ENCODE measurements around the gene CNTN3.
A peak's percentile ranks its signal among the peaks of the same experiment; 100 is the strongest.

Gene CNTN3

GRCh38 chr3:74602471-74602870 lies 12.0 kb downstream of the CNTN3 start:
- DNase-seq (ENCODE audit: insufficient read length, low spot score), result no peak
- TF ChIP-seq CTCF (IDR thresholded peaks at IDR 0.05; ENCODE audit: insufficient read depth, missing control alignments), result no peak
- no peak for FAIRE-seq

- TF ChIP-seq CTCF (IDR thresholded peaks at IDR 0.05; ENCODE audit: insufficient read depth, missing control alignments), result no peak
- DNase-seq (ENCODE audit: insufficient read length, low spot score) (no peak), FAIRE-seq (no peak)
Observed at GRCh38 chr3:74601793-74602192, 12.7 kb downstream of the CNTN3 start.

GRCh38 chr3:74599564-74599963 lies 14.9 kb downstream of the CNTN3 start:
- TF ChIP-seq CTCF (IDR thresholded peaks at IDR 0.05; ENCODE audit: insufficient read depth, missing control alignments), result no peak
- no peak for DNase-seq (ENCODE audit: insufficient read length, low spot score)
- no peak for FAIRE-seq

DNA sequence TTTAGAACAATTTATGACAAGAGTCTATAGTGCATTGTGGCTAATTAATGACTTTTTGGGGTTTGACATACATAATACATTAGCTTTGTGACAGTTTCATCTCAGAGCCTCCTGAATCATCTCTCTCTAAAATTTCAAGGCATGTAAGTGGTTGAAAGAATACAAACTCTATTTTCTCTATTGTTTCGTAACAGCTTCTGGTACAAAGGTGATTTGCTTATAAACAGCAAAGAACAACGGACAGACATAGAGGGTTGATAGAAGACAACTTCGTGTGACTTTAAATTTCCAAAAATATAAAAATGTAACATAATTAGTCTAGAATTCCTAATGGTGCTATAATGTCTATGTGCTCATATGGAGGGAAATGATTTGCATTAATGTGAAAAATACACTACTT lies 21.3 kb downstream of the CNTN3 start:
- DNase-seq (ENCODE audit: insufficient read length, low spot score) (no peak), FAIRE-seq (no peak)
- TF ChIP-seq CTCF (IDR thresholded peaks at IDR 0.05; ENCODE audit: insufficient read depth, missing control alignments), result no peak

DNA sequence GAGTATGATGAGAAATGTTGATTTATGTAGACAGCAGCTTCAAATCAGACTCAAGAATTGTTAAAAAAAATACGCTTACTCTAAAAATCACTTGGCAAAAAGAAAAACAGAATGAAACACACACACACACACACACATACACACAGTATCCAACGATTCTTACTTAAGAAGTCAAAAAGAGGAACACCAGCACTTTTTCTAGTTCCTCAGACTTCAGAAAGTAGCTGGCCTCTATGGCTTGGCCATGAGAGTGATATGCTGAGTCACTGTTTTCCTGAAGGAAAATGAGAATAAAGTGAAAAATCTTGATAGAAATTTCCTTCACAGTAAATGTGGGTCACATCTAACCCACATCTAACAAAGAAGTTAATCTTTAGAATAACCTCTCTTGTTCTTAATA lies 22.1 kb downstream of the CNTN3 start:
- TF ChIP-seq CTCF (IDR thresholded peaks at IDR 0.05; ENCODE audit: insufficient read depth, missing control alignments), result no peak
- no peak for DNase-seq (ENCODE audit: insufficient read length, low spot score)
- FAIRE-seq, result peak; percentile 16

GRCh38 chr3:74591946-74592345 lies 22.5 kb downstream of the CNTN3 start:
- no peak for FAIRE-seq
- no peak for TF ChIP-seq CTCF (IDR thresholded peaks at IDR 0.05; ENCODE audit: insufficient read depth, missing control alignments)
- no peak for DNase-seq (ENCODE audit: insufficient read length, low spot score)

DNA sequence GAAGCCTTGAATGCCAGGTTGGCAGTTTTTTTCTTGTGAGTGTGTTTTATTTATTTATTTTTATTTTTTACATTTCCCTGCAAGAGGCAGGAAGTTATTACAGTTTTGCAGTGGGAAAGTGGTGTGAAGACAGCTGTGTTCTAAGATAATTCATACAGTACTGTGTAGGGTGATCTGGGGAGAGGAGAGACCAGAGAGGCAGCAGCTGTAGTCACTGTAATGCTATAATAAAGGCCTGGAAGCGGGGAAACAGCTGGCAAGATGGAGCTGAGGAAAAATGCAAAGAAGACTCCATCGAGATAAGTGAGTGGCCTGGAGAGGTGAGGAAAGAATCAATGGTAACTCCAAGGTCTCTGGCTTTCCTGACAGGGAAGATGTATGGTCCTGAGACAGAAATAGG lies 23.1 kb downstream of the CNTN3 start:
- no peak for DNase-seq (ENCODE audit: insufficient read length, low spot score)
- no peak for FAIRE-seq
- TF ChIP-seq CTCF (IDR thresholded peaks at IDR 0.05; ENCODE audit: insufficient read depth, missing control alignments), result no peak

All from D721Med (cell line).